Measurements from ENCODE around the gene LSP1. TPM values are rescaled to one million over a fixed set of nuclear protein-coding genes. Genes with fewer than 3 reads are reported as not detected.
"Not testable (repeated sequence)": the region's sequence is repeated elsewhere in the genome, so short reads cannot be mapped to it uniquely, and the experiment has no call there.

Gene LSP1
- total and polyA plus RNA-seq, 2 experiments from 2014 or later: 2.8 TPM; not detected in 1

DNA sequence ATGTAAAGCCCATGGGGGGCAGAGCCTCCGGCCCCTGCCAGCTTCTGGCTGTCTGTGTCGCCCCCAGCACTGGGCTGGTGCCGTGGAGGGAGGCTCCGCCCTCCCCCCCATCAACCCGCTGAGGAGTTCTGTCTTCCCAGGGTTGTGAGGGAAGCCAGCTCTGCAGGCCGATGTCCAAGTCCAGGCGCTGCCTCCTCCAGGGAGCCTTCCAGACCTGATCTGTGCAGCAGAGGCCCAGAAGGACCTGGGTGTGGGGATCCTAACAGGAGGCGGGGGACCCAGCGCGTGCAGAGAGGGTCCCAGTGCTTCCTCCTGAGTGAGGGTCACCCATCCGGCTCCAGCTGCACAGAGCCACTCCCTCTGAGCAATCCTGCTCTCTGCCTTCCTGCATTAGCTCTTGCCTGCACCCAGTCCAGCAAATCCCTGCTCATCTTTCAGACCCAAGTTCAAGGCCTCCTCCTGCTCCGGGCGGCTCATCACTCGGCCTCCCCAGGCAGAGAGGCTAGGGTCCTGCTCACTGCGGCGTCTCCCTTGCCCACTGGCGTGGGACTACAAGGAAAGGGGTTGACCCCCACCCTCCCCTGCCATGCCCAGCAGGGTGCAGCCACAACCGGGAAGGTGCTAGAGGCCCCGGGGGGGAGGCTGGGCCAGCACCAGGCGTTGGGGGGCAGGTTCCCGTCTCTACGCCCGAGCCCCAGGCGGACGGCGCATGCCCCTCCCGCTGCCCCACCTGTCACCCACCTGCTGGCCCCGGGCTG lies 22.4 kb downstream of the LSP1 start:
- Histone ChIP-seq H3K4me3 (no peak overlapping the region), H3K27me3 (peaks cover 2% of the 10 kb centered on the region), H3K9me3 (ENCODE audit: low read depth) (no peaks in the 10 kb centered on the region), H3K27ac (no peak overlapping the region), H3K4me1 (ENCODE audit: low read depth) (no peaks in the 10 kb centered on the region), H3K36me3 (no peaks in the 10 kb centered on the region)
- TF ChIP-seq, protein P1, sequence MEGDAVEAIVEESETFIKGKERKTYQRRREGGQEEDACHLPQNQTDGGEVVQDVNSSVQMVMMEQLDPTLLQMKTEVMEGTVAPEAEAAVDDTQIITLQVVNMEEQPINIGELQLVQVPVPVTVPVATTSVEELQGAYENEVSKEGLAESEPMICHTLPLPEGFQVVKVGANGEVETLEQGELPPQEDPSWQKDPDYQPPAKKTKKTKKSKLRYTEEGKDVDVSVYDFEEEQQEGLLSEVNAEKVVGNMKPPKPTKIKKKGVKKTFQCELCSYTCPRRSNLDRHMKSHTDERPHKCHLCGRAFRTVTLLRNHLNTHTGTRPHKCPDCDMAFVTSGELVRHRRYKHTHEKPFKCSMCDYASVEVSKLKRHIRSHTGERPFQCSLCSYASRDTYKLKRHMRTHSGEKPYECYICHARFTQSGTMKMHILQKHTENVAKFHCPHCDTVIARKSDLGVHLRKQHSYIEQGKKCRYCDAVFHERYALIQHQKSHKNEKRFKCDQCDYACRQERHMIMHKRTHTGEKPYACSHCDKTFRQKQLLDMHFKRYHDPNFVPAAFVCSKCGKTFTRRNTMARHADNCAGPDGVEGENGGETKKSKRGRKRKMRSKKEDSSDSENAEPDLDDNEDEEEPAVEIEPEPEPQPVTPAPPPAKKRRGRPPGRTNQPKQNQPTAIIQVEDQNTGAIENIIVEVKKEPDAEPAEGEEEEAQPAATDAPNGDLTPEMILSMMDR (IDR thresholded peaks at IDR 0.05; ENCODE audit: low read depth, low read length): no peak
- DNase-seq (ENCODE audit: low read depth in 1 of 2, low spot score in 1 of 2): no peak

DNA sequence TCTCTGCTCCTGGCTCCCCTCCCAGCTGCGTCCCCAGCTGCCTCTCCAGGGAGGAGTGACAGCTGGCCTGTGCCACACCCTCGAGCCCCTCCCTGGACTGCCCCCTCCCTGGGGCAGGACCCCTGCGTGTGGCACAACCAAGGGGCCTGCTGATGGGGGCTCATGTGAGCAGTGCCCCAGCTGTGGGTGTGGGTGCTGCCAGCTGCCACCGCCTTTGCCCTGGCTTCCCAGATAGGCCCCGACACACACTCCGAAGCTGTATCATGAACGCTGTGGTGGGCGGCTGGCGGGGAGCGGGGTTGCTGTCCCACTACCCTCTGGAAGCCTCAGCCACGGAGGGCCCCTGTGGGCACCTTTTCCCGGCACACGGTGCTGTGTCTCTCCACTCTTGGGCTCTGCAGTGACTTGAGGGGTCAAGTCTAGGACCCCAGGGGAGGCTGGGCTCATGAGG lies 23.0 kb downstream of the LSP1 start:
- DNase-seq (ENCODE audit: low read depth in 1 of 2, low spot score in 1 of 2); H3K9me3 ChIP-seq (ENCODE audit: low read depth); H3K4me3 ChIP-seq; H3K27me3 ChIP-seq; H3K27ac ChIP-seq; H3K4me1 ChIP-seq (ENCODE audit: low read depth); H3K36me3 ChIP-seq: not testable (repeated sequence)

DNA sequence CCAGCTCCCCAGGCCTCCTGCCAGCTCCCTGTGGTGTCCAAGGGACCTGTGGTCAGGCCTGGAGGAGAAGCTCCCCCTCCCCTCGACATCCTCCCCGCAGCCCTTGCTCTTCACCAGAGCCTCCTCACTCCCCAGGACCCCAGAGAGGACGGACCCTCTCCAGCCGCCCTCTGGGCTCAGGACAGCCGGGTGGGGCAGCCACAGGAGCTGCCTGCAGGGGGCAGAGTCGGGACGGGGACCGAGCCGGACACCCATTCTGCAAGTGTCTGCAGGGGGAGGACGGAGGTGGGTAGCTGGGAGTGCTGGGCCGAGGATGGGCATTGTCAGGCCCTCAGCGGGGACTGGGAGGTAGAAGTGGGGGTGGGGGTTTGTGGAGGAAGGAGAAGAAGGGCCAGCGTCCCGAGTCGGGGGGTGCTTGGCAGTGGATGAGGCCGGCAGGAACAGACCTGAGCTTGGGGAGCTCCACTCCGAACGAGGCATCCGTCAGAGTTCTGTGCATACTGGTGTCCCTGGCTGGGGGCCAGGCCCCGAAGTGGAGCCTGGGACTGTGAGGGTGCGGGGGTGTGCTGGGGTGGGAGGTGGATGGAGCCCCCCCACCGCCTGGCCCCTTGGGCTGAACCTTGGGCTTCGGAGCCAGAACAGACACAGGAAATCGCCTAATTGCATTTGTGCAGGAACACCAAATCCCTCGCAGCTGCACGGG lies 23.6 kb downstream of the LSP1 start:
- TF ChIP-seq, protein P1 (IDR thresholded peaks at IDR 0.05; ENCODE audit: low read depth, low read length): peak; percentile 80
- Histone ChIP-seq H3K36me3 (no peaks in the 10 kb centered on the region), H3K4me3 (no peak overlapping the region), H3K27ac (no peak overlapping the region), H3K27me3 (no peaks in the 10 kb centered on the region), H3K4me1 (ENCODE audit: low read depth) (no peaks in the 10 kb centered on the region), H3K9me3 (ENCODE audit: low read depth) (no peaks in the 10 kb centered on the region)
- peak; percentile 32 to 81 for DNase-seq (ENCODE audit: low read depth in 1 of 2, low spot score in 1 of 2)

DNA sequence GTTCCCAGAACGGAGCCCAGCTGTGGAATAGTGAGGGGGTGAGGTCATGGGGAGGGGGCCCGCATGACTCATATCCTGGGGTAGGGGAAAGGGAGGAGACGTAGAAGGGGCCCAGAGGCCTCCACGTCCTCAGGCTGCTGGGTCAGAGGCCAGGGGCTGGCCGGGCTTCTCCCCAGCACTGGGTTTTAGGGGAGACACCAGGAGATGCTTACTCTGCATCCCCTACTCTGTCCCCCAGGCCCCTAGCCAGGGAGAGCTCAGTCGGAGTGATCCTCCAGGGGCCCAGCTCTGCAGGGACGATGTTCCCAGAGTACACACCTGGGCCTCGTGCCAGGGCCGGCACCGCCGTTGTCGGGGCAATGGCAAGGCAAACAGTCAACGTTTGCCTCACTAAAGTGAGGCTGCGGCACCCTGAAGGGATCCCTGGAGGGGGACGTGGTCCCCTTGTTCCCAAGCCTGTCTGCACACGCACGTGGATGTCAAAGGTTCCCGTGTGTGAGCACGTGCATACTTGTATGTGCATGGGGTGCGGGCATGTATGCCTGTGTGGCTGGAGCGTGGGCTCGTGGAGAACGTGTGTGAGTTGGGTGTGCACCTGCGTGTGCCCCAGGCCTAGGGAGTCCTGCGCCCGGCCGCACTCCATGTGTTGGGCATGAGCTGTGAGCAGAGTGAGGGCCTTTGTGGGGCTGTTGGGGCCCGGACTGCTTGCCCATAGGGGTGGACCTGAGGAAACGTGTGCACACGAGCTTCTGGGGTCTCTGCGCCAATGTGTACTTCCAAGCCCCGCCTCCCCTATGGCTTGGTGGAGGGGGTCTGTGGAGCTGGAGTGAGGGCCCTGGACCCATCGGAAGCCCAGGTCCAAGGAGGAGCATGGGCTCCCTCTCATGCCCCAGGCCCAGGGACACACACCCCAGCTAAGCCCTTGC lies 24.6 kb downstream of the LSP1 start:
- TF ChIP-seq, protein P1 (IDR thresholded peaks at IDR 0.05; ENCODE audit: low read depth, low read length): no peak
- Histone ChIP-seq H3K27ac (no peak overlapping the region), H3K36me3 (no peaks in the 10 kb centered on the region), H3K4me3 (no peak overlapping the region), H3K9me3 (ENCODE audit: low read depth) (no peaks in the 10 kb centered on the region), H3K27me3 (no peaks in the 10 kb centered on the region), H3K4me1 (ENCODE audit: low read depth) (no peaks in the 10 kb centered on the region)
- DNase-seq (ENCODE audit: low read depth in 1 of 2, low spot score in 1 of 2): peak in 1 of 2 donors; percentile 73

DNA sequence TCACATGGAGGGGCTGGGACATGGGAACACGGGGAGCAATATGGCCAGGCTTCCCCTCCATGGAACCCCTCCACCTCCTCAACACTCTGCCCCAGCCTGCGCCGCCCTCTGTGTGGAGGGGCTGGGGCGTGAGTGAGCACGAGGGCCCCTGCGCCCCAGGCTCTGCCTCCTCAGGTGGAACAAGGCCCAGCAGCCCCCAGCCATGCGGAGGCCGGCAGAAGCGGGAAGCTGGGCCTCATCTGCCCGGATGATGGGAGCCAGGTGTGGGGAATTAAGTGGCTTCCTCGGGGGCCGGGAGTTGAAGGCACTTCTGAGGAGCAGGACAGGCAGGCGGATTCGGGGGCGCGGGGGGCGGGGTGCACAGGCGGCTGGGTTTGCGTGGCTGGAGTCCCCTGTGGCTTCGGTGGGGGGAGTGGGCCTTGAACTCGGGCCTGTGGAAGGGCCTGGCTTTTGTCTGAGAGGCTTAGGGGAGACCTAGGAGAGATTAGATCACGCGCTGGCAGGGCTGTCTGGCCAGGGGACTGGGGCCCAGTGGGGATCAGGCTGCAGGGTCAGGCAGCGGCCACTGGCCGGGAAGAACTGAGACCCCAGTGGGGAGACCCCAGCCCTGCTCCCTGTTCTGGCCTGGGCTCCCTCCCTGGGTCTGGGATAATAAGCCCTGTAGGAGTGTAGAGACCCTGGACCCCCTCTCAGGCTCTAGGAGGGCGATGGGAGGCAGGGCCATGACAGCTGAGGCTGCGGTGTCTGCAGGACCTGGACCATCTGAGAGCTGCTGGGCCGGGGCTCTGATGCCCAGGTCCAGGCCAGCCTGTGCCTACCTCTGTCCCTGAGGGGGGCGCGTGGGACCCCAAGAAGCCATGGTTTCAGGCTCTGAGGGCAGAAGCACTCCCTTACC lies 25.5 kb downstream of the LSP1 start:
- H3K27me3 ChIP-seq: no peaks in the 10 kb centered on the region
- TF ChIP-seq, protein P1 (IDR thresholded peaks at IDR 0.05; ENCODE audit: low read depth, low read length): no peak
- no peaks in the 10 kb centered on the region for H3K9me3 ChIP-seq (ENCODE audit: low read depth)
- H3K4me3 ChIP-seq: no peak overlapping the region
- no peaks in the 10 kb centered on the region for H3K36me3 ChIP-seq
- no peak overlapping the region for H3K27ac ChIP-seq
- no peak for DNase-seq (ENCODE audit: low read depth in 1 of 2, low spot score in 1 of 2)
- no peaks in the 10 kb centered on the region for H3K4me1 ChIP-seq (ENCODE audit: low read depth)
